ENCODE measurements around the gene TBC1D9.

TBC1D9 gene

GRCh38 chr4:140720387-140721304 lies 35.5 kb downstream of the TBC1D9 start:
- DNase-seq (ENCODE audit: low read depth) = no peak

- DNase-seq (ENCODE audit: low read depth) = no peak
Observed at GRCh38 chr4:140719686-140720085, 36.5 kb downstream of the TBC1D9 start.

- DNase-seq (ENCODE audit: low read depth) = peak; percentile 61
Observed at GRCh38 chr4:140719022-140719421, 37.2 kb downstream of the TBC1D9 start.

GRCh38 chr4:140718241-140718952 lies 37.8 kb downstream of the TBC1D9 start:
- peak; percentile 58 for DNase-seq (ENCODE audit: low read depth)

DNA sequence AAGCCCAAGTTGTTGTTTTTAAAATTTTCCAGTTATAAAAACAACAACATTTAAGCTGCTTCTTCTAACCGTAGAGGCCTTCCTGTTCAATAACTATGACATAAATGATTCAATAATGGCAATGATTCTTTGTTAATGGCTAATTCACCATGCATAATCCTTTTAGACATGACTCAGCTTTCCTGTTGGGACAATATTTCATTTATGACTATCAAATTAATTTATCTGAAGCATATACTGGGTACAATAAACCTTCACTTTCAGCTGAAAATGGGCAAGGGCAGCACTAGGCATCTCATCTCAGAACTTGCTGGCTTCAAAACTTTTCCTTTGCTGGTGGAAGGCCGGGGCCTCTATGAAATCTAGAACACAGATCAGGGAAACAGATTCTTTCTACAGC lies 38.9 kb downstream of the TBC1D9 start:
- DNase-seq (ENCODE audit: low read depth) = no peak

DNA sequence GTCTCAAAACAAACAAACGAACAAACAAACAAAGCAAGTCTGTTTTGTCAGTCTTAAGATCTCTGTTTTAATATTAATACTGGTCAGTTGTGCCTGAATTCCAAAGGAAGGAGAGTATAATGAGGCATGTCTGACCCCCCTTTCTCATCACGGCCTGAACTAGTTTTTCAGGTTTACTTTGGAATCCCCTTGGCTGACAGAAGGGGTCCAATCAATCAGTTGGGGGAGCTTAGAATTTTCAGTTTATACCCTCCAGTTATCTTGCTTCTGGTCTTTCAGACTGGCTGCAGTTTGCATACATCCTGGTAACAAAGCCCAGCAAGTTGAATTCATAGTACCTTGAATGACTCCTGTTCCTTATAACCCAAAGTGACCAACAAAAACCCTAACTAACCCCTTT lies 41.1 kb downstream of the TBC1D9 start:
- no peak for DNase-seq (ENCODE audit: low read depth)

- DNase-seq (ENCODE audit: low read depth) = no peak
Observed at GRCh38 chr4:140711910-140712309, 44.3 kb downstream of the TBC1D9 start.

GRCh38 chr4:140710908-140711622 lies 45.1 kb downstream of the TBC1D9 start:
- no peak for DNase-seq (ENCODE audit: low read depth)

DNA sequence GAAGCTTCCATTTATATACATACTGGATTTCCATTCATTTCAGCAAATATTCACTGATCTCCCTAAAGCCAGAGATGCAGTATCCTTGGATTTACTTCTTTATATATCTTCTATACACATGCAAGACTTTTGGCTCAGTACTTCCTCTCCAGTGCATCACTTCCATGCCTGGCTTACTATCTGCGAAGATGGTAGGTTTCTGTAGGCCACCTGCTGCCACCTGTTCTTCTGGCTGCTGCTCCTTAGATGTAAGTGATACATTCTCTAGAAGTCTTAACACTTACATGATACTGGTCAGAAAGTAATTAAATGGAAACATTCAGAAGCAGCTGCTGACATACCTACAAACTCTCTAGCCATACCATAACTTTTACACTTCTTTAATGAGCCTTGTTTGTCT lies 48.9 kb downstream of the TBC1D9 start:
- no peak for DNase-seq (ENCODE audit: low read depth)

GRCh38 chr4:140706665-140707064 lies 49.5 kb downstream of the TBC1D9 start:
- DNase-seq (ENCODE audit: low read depth) = no peak

DNA sequence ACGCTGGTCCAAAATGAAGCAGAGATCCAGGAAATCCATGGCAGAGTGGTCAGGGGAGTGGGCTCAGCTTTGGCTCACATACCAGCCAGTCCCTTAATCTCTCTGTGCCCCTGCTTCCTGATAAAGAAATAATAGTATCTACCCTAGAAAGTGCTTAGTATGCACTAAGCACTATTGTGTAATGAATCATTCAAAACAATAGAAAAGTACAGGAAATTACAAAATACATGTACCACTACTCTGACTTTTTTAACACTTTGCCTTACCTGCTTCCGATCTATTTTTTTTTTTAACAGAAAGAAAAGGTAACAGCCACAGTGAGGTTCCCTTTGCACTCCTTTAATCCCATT lies 49.9 kb downstream of the TBC1D9 start:
- no peak for DNase-seq (ENCODE audit: low read depth)

DNA sequence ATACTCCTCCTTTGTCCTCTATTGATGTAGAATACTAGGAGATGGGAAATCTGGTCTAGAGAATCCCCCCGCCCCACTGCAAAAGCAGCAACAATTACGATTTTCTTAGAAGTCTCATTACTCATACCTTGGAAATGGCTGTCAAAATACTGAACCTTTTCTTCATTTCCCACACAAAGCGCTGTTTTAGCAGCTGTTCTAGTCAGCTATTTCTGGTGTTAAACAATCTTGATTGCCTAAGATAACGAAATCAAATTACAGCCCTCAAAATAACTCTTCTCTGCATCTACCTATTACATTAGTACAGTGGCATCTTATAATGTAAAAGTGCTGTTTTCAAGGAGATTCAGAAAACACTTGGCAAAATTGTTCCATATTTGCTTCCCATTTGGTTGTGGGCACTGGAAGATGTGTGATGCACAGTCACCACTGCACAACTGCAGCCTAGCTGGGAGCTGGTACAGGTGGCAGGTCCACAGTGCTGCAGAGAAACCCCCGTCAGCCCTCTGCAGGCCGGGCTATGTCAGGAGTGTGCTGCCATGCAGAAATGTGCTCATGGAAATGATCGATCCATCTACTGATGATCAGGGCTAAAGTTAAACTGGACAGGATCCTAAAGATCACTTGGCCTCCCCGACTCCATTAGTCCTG lies 50.4 kb downstream of the TBC1D9 start:
- DNase-seq (ENCODE audit: low read depth) = no peak

GRCh38 chr4:140704964-140705363 lies 51.2 kb downstream of the TBC1D9 start:
- DNase-seq (ENCODE audit: low read depth) = no peak

DNA sequence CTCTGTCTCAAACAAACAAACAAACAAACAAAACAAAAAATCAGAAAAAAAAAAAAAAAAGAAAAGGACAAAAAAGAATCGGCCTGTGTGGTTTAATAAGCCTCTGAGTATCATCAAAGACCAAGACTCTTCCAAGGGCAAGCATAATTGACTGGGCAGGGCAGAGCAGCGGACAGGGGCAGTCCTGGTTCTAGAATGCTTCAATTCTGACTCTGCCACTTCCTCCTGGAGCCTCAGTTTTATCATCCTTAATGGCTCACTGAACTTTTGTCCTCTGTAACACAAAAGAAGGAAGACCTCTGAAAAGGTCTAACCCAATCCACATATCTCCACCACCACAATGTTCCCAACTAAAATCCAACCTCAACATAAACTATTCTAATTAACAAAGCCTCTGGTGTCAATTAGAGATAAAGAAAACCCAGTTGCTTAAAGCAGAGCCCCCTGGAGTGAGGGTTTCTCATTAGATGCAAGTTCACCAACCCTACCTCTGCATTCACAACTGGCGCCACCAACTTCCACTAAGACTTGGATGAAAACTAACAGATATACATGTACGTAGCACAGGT lies 51.7 kb downstream of the TBC1D9 start:
- DNase-seq (ENCODE audit: low read depth) = no peak

DNA sequence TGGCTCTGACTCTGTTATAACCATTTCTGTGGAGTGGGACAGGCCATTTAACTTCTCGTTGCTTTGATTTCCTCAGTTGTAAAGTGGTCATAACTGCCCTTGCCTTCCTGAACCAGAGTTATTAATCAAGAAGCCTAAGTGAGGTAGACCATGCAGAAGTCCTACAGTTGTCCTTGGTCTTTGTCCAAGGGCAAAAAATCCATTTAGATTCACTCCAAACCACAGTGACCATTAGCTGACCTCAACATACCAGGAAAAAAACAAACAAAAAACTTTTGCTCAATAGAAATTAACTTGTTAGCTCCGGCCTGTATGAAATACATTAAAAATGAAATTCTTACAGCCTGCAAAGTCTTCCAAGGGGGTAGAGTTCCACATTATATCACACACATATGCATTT lies 52.7 kb downstream of the TBC1D9 start:
- peak; percentile 70 for DNase-seq (ENCODE audit: low read depth)

GRCh38 chr4:140702096-140702757 lies 54.0 kb downstream of the TBC1D9 start:
- no peak for DNase-seq (ENCODE audit: low read depth)

DNA sequence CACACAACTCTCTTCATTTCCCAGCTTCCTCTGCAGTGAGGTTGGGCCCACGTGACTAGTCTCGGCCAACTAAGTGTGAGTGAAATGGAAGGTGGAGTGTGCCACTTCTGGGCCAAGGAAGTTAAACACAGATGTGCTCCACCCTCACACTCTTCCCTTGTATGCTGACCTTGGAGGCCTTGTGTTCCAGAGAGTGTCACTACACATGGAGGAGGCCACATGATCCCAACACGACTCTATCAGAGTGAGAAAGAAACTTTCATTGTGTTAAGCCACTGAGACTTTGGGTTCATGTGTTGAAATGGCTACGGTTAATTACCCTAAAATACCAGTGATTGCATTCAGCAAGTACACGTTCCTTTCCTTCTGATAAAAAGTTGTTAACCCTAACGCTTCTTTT lies 55.1 kb downstream of the TBC1D9 start:
- no peak for DNase-seq (ENCODE audit: low read depth)

DNA sequence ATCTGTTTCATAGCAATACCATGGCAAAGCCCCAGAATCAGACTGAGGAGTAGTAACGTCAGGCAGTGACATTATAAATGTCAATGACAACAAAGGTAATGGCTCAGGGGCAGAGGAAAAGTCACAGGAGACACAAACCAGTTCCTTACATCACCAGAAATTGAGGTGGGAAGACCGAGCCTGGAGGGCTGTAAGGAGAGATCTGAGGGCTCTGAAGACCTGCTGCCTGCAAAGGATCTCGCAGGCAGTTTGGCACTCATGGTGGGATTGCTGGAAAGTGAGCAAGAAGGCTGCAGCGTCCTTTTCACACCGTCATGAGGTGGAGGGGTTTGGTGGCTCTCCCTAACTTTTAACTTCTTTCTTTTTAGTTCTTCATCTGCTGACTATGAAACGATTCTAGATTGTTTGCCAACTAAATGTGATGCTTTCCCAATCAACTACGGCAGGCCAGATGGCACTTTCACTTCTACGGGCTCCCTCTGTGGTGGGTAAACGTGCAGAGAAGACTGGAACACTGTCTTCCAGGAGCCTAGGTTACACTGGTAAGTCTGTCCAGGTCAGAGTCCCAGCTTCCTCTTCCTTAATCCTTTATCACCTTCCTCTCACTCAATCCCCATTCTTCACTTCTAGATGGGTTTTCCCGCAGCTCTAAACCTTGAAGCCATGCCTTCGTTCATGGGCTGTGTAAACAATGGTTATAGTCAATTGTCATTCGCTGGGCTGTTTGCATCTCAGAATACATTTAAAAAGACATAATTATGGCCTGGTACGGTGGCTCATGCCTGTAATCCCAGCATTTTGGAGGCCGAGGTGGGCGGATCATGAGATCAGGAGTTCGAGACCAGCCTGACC lies 58.2 kb downstream of the TBC1D9 start:
- no peak for DNase-seq (ENCODE audit: low read depth)

DNA sequence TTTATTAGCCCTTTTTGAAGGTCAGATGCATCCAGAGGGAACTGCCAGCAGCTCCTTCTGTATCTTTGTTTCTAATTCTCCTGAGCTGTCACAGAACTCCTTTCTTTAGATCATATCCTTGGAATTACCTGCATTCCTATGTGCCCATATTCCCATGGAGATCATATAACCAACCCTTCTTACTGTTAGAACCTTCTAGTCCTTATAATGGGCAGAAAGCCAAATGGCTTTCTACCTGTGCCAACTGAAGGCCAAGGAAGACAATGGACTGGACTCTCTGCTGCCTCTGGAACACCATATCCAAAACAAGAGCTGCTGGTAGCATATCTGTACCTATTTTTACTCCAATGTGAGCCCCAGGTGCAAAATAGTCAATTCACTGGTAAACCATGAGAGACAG lies 60.7 kb downstream of the TBC1D9 start:
- DNase-seq (ENCODE audit: low read depth) = no peak

- DNase-seq (ENCODE audit: low read depth) = no peak
Observed at GRCh38 chr4:140693562-140693961, 62.6 kb downstream of the TBC1D9 start.

Measured in fibroblast of gingiva (primary cell).